HFF-Myc (cell line): Measurements from ENCODE around the gene PDXK.

Source experiments
- DNase-seq: peaks from one replicate; pipeline ENCODE4 v3.0.0-alpha.2; 2011; ENCODE audit warnings: low read depth; ENCODE audit errors: extremely low read depth
- H3K4me3 ChIP-seq: replicated peaks from 2 replicates; pipeline ENCODE4 v1.5.1; 2011; ENCODE audit warnings: low read depth, mild to moderate bottlenecking, control low read depth, low read length
- CTCF ChIP-seq: IDR thresholded peaks from 2 replicates; pipeline ENCODE4 v1.5.1; 2012; ENCODE audit warnings: mild to moderate bottlenecking, low read depth, low read length, control low read depth; ENCODE audit errors: missing control alignments

The PDXK gene

DNA sequence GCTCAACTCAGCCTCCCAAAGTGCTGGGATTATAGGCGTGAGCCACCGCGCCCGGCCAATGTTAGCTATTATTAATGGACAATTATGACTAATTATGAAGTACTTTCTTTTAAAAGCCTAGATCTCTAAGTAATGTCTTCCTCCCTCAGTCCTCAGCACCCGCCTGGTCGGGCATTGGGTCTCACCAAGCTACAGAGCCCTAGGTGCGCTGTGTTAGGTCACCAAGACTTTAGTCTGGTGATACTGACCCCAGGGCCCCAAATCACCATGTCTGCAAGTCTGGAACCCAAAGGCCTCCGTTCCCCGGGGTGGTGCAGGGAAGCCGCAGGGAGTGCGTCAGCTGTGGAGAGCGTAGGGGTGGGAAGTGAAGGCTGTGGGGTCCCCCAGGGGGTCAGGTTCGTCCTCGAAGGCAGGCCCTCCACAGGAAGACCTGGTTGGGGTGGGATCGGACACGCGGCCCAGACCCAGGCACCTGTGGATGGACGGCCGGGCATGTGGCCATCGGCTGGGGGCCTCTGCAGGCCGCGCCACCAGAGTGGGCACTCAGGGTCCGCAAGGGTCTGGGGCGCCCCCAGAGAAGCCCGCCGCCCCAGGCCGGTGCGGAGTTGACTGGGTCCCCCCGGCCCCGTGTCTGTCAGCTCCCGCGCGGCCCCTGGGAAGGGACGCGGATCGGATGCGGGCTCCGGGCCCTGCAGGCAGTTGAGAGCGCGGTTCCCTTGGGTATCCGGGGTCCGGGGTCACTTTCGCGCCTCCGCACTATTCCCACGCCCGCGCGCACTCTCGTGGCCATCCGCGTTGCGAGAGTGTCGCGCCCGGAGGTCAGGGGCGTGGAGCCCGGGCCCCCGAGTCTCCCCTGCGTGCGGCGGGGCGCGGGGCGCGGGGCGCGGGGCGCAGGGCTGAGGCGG, 710 bp upstream of the PDXK start:
- DNase-seq = no peak
- peak overlapping the region; percentile 72 for H3K4me3 ChIP-seq
- no peak for TF ChIP-seq CTCF

- TF ChIP-seq CTCF = no peak
- no peak for DNase-seq
- H3K4me3 ChIP-seq = peak overlapping the region; percentile 72
Measured at GRCh38 chr21:43719748-43720538, 1.0 kb downstream of the PDXK start.

DNA sequence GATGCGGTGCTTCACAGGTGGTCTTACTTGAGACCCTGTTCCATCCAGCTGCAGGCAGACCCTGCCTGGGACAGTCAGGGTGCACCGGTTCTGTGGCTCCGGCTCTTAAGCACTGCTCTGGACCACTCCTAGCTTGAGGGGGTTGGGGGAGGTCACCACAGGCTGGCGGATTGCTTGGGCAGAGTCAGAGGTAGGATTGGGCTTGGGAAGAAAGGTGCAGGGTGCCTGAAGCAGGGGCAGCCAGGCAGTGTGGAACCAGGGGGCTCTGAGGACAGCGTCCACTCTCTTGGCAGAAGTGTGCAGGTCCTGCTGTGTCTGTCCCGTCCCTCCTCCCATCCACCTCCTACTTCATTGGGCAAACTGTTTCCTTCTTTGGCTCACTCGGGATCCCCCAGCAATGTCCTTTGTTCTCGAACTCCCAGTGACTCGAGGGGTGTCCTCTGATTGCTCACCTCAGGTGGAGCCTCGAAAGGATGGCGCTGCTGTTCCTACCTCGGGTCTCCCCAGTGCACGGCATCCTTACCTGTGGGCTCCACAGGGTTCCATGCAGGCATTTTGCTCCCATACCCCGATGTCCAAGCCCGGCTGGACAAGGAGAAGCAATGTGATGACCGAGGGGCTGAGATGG, 1.7 kb downstream of the PDXK start:
- no peak for DNase-seq

DNA sequence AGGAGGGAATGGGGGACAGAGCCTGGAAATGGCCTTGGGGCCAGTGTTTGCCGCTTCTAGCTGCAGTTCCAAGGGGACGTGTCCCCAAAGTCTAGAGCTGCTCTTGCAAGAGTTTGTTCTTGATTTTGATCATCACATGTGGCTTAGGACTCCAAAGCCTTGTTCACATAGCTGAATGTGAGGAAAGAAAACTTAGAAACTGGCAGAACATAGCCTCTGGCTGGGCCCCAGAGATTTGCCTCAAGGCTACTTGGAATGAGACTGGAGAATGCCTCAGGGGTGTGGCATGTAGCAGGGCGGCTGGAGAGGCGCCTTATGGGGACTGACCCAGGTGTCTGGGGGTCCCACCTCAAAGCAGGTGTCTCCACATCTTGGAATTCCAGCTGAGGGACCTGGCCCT, 2.3 kb downstream of the PDXK start:
- DNase-seq = no peak
- peak overlapping the region; percentile 72 for H3K4me3 ChIP-seq
- no peak for TF ChIP-seq CTCF

More for the DNA sequence above, 1.7 kb downstream of the PDXK start:
- TF ChIP-seq CTCF = no peak
- peak overlapping the region; percentile 72 for H3K4me3 ChIP-seq

DNA sequence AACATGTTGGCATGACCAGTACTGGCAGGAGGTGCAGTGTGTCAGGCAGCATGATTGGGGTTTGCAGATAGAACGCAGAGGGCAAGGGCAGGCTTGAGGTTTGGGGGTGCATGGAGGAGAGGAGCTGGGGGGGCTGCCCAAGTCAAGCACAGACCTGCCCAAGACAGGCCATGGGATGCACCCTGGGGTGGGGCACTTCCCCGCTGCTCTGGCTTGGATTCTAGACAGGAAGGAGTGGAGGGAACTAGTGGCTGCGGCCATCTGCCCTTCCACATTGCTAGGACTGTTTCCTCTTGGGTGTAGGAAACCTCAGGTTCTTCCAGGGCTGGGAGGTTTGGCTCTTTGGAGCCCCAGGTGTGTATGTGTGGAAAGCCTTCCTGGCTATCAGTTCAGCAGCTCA, 3.0 kb downstream of the PDXK start:
- H3K4me3 ChIP-seq = no peak overlapping the region
- no peak for TF ChIP-seq CTCF
- no peak for DNase-seq

GRCh38 chr21:43723648-43724047, 4.7 kb downstream of the PDXK start:
- TF ChIP-seq CTCF = no peak
- DNase-seq = no peak
- no peak overlapping the region for H3K4me3 ChIP-seq
